EL (cell line): ENCODE results near the gene HERC2.

Experiments
- DNase-seq: peaks from one replicate; pipeline ENCODE4 v3.0.0-alpha.2; 2016

The HERC2 gene

GRCh38 chr15:28093752-28094535, 228.0 kb downstream of the HERC2 start:
- DNase-seq = no peak

GRCh38 chr15:28091313-28091712, 230.7 kb downstream of the HERC2 start:
- no peak for DNase-seq

- DNase-seq = peak; percentile 58
Measured at GRCh38 chr15:28086175-28086703, 235.7 kb downstream of the HERC2 start.

GRCh38 chr15:28085489-28086174, 236.3 kb downstream of the HERC2 start:
- DNase-seq = no peak

GRCh38 chr15:28084547-28084946, 237.4 kb downstream of the HERC2 start:
- DNase-seq = peak; percentile 6

- no peak for DNase-seq
Measured at GRCh38 chr15:28082891-28083684, 238.9 kb downstream of the HERC2 start.

- DNase-seq = no peak
Measured at GRCh38 chr15:28081594-28081993, 240.4 kb downstream of the HERC2 start.

GRCh38 chr15:28080386-28080785, 241.6 kb downstream of the HERC2 start:
- DNase-seq = no peak

- no peak for DNase-seq
Measured at GRCh38 chr15:28079313-28079969, 242.5 kb downstream of the HERC2 start.

GRCh38 chr15:28078191-28078719, 243.7 kb downstream of the HERC2 start:
- DNase-seq = no peak

- no peak for DNase-seq
Measured at GRCh38 chr15:28075573-28075972, 246.4 kb downstream of the HERC2 start.

GRCh38 chr15:28068930-28069329, 253.0 kb downstream of the HERC2 start:
- DNase-seq = no peak

- DNase-seq = no peak
Measured at GRCh38 chr15:28066231-28066630, 255.7 kb downstream of the HERC2 start.
